GM18499 (cell line): ENCODE data around the gene CDC42EP2.

Source experiments
- ATAC-seq: cut with Tn5 transposase; IDR thresholded peaks from one replicate; pipeline ENCODE4 v1.9.1; 2021; ENCODE audit warnings: moderate number of reproducible peaks; ENCODE audit not compliant: insufficient read depth, unreplicated experiment

CDC42EP2 gene

GRCh38 chr11:65354265-65355012 lies 39.8 kb downstream of the CDC42EP2 start, which contains the start of gene TIGD3:
TSS of gene TIGD3 (plus strand) at chr11:65354751. CDS start at chr11:65355809, 1,058 bp downstream.
- ATAC-seq, result peak; percentile 53

- no peak for ATAC-seq
These were observed 40.5 kb downstream of the CDC42EP2 start for GRCh38 chr11:65355013-65355775.

- no peak for ATAC-seq
These were observed 41.2 kb downstream of the CDC42EP2 start for GRCh38 chr11:65355776-65356393.

- ATAC-seq, result no peak
These were observed 41.8 kb downstream of the CDC42EP2 start for GRCh38 chr11:65356394-65356972.

- ATAC-seq, result no peak
These were observed 43.2 kb downstream of the CDC42EP2 start for GRCh38 chr11:65357856-65358356.

- peak; percentile 55 for ATAC-seq
These were observed 47.8 kb downstream of the CDC42EP2 start for GRCh38 chr11:65362320-65362931.

GRCh38 chr11:65362966-65363365 lies 48.3 kb downstream of the CDC42EP2 start:
- no peak for ATAC-seq

GRCh38 chr11:65363770-65364169 lies 49.1 kb downstream of the CDC42EP2 start:
- no peak for ATAC-seq

- ATAC-seq, result no peak
These were observed 51.7 kb downstream of the CDC42EP2 start for GRCh38 chr11:65366340-65366773.

- ATAC-seq, result no peak
These were observed 56.0 kb downstream of the CDC42EP2 start for GRCh38 chr11:65370659-65371049.
